CD4-positive, alpha-beta memory T cell (primary cell): ENCODE measurements around the gene OPN3. TPM values are rescaled to one million over a fixed set of nuclear protein-coding genes. Genes with fewer than 3 reads are reported as not detected.
"Not testable (repeated sequence)": the region's sequence is repeated elsewhere in the genome, so short reads cannot be mapped to it uniquely, and the experiment has no call there.

Source experiments
- CTCF ChIA-PET: fragments of 350-600 bp; sonication (Branson Sonifier 250); formaldehyde crosslinking; loops from one replicate; lab custom pipeline; 2021; ENCODE audit warnings: inconsistent platforms; ENCODE audit not compliant: partially characterized antibody; lab: Charles Lee
- POLR2A ChIA-PET: fragments of 350-600 bp; sonication (Branson Sonifier 250); formaldehyde crosslinking; loops from one replicate; lab custom pipeline; 2021; ENCODE audit not compliant: partially characterized antibody; lab: Charles Lee
- DNase-seq, 5 donors: peaks; one replicate each; pipeline versions ENCODE4 v3.0.0 to v3.0.0-alpha.2; 2020 to 2022; ENCODE audit warnings: mixed read lengths in 1 of 5
- H3K27ac ChIP-seq: one replicate; pipeline ENCODE4 v1.7.0; 2013; ENCODE audit warnings: low read depth, low read length
- H3K27me3 ChIP-seq: 2 replicates; pipeline ENCODE4 v1.7.0; 2013; ENCODE audit warnings: mild to moderate bottlenecking, low read length, moderate library complexity; ENCODE audit not compliant: insufficient read depth
- H3K36me3 ChIP-seq: 2 replicates; pipeline ENCODE4 v1.7.0; 2013; ENCODE audit warnings: mild to moderate bottlenecking, low read length, moderate library complexity; ENCODE audit not compliant: insufficient read depth
- H3K4me1 ChIP-seq: 2 replicates; pipeline ENCODE4 v1.7.0; 2013; ENCODE audit warnings: mild to moderate bottlenecking, low read length, moderate library complexity; ENCODE audit not compliant: insufficient read depth
- H3K4me3 ChIP-seq, 2 donors: one replicate each; pipeline ENCODE4 v1.7.0; 2013; ENCODE audit warnings: low read length in 2 of 2, mild to moderate bottlenecking in 1 of 2
- H3K9me3 ChIP-seq, 2 donors: one replicate each; pipeline ENCODE4 v1.7.0; 2013; ENCODE audit warnings: low read length in 2 of 2, control low read depth in 1 of 2; ENCODE audit not compliant: control insufficient read depth in 1 of 2
- H3K27ac Mint-ChIP-seq, 7 donors: one replicate each; pipeline ENCODE4 v1.8.0; 2020 to 2021; ENCODE audit warnings: mixed read lengths in 7 of 7, mild to moderate bottlenecking in 6 of 7, inconsistent platforms in 3 of 7, moderate library complexity in 3 of 7
- H3K27me3 Mint-ChIP-seq, 2 donors: one replicate each; pipeline ENCODE4 v1.8.0; 2020 to 2021; ENCODE audit warnings: mixed read lengths in 2 of 2
- H3K36me3 Mint-ChIP-seq, 2 donors: one replicate each; pipeline ENCODE4 v1.8.0; 2020 to 2021; ENCODE audit warnings: mixed read lengths in 2 of 2, inconsistent platforms in 1 of 2, mild to moderate bottlenecking in 1 of 2
- H3K4me1 Mint-ChIP-seq, 4 donors: one replicate each; pipeline ENCODE4 v1.8.0; 2020 to 2021; ENCODE audit warnings: mixed read lengths in 4 of 4, mild to moderate bottlenecking in 1 of 4
- H3K4me3 Mint-ChIP-seq, 8 donors: one replicate each; pipeline ENCODE4 v1.8.0; 2020 to 2021; ENCODE audit warnings: mixed read lengths in 8 of 8, mild to moderate bottlenecking in 7 of 8, moderate library complexity in 6 of 8, inconsistent platforms in 3 of 8
- H3K9me3 Mint-ChIP-seq, 8 donors: one replicate each; pipeline ENCODE4 v1.8.0; 2020 to 2021; ENCODE audit warnings: mixed read lengths in 8 of 8, mild to moderate bottlenecking in 5 of 8, inconsistent platforms in 3 of 8, moderate library complexity in 1 of 8
- intact Hi-C: fragments of 100-400 bp; cut with micrococcal nuclease; formaldehyde crosslinking; loops from one replicate; pipeline ENCODE4 v1.15.1; 2023
- polyA plus RNA-seq, 2 donors: library from polyadenylated mRNA; unstranded; fragments of 300-500 nt; fragmentation: Illumina TruSeq; gene quantifications; one replicate each; pipeline ENCODE4 v1.2.3, GENCODE V29; 2021
- total RNA-seq, 2 experiments: library from RNA; stranded (reverse); gene quantifications; one replicate each; pipeline ENCODE4 v1.2.3, GENCODE V29; 2021

Gene OPN3
- total and polyA plus RNA-seq, 4 experiments from 2014 or later: 3.9 to 17.5 (median 8.9) TPM

DNA sequence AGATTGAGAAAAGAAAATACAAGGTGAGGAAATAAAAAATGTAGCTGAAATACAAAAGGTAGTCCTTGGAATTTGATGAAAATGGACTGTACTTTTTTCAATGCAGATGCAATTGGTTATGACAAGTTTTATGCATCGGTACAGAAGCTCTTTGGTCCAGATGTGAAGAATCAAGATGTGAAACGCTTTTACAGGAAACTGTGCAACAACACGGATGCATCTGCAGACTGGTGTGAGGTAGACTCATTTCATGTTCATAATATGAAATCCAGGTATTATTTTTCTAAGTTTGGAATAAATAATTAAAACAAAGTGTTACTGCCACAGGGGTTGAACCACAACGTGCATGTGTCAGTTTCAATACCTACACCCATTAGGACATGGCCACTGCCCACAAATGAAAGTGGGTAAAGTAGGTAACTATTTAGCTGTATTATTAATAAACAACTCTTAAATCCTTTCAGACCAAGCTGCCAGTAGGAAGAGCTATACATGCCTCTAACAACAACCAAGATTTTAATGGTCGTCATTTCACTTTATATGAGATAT lies 20.3 kb upstream of the OPN3 start:
- intact Hi-C loops: no loop called here
- no peak overlapping the region for H3K4me3 ChIP-seq
- Mint-ChIP-seq H3K9me3 (peaks cover 0 to 3% (median 0%) of the 10 kb centered on the region in 8 donors), H3K36me3 (no peaks in the 10 kb centered on the region), H3K27me3 (peaks cover 8 to 9% of the 10 kb centered on the region in 2 donors), H3K4me1 (no peaks in the 10 kb centered on the region), H3K4me3 (no peak overlapping the region), H3K27ac (no peak overlapping the region)
- H3K9me3 ChIP-seq: no peaks in the 10 kb centered on the region
- DNase-seq: no peak
- no peak overlapping the region for H3K27ac ChIP-seq
- H3K4me1 ChIP-seq: no peaks in the 10 kb centered on the region
- POLR2A ChIA-PET: no interaction called here
- H3K36me3 ChIP-seq: no peaks in the 10 kb centered on the region
- CTCF ChIA-PET: no interaction called here
- peaks cover 4% of the 10 kb centered on the region for H3K27me3 ChIP-seq

GRCh38 chr1:241659016-241659415 lies 18.8 kb upstream of the OPN3 start:
- H3K36me3 Mint-ChIP-seq, H3K27ac Mint-ChIP-seq, H3K9me3 ChIP-seq, H3K4me1 ChIP-seq, H3K27ac ChIP-seq, H3K27me3 ChIP-seq, H3K4me3 ChIP-seq, H3K9me3 Mint-ChIP-seq, intact Hi-C loops, DNase-seq, H3K36me3 ChIP-seq, POLR2A ChIA-PET, H3K4me3 Mint-ChIP-seq, CTCF ChIA-PET, H3K4me1 Mint-ChIP-seq: not testable (repeated sequence)
- H3K27me3 Mint-ChIP-seq: peaks cover 10 to 11% of the 10 kb centered on the region in 2 donors

DNA sequence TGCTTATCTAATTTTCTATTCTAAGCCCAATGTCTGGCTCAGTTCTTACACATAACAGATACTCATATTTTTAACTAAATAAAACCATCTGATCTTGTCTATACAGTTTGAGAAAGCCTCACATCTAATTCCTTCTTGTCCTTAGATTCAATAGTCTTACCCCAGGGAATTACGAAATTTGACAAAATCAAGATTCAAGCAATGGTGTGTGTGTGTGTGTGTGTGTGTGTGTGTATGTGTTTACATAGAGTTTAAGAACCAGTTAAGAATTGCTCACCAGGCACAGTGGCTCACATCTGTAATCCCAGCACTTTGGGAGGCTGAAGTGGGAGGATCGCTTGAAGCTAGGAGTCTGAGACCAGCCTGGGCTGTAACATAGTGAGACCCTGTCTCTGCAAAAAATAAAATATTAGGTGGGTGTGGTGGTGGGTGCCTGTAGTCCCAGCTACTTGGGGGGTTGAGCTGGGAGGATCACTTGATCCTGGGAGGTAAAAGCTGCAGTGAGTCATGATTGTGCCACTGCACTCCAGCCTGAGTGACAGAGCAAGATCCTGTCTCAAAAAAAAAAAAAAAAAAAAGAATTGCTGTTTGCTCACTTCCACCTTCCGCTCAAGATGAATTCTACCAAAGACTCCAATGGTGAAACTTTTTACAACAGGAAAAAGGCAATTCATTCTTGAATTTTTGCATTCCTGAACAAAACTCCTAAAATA lies 18.1 kb upstream of the OPN3 start:
- no peaks in the 10 kb centered on the region for H3K36me3 Mint-ChIP-seq
- no peak overlapping the region for H3K27ac Mint-ChIP-seq
- intact Hi-C loops: no loop called here
- H3K9me3 ChIP-seq: no peaks in the 10 kb centered on the region
- H3K36me3 ChIP-seq: no peaks in the 10 kb centered on the region
- POLR2A ChIA-PET: no interaction called here
- H3K4me1 Mint-ChIP-seq: no peaks in the 10 kb centered on the region
- H3K27me3 Mint-ChIP-seq: peaks cover 8 to 11% of the 10 kb centered on the region in 2 donors
- H3K4me1 ChIP-seq: no peaks in the 10 kb centered on the region
- H3K9me3 Mint-ChIP-seq: peaks cover 0 to 3% (median 0%) of the 10 kb centered on the region in 8 donors
- H3K27ac ChIP-seq: no peak overlapping the region
- H3K4me3 ChIP-seq: no peak overlapping the region
- H3K4me3 Mint-ChIP-seq: no peak overlapping the region
- CTCF ChIA-PET: no interaction called here
- peaks cover 2% of the 10 kb centered on the region for H3K27me3 ChIP-seq
- no peak for DNase-seq

DNA sequence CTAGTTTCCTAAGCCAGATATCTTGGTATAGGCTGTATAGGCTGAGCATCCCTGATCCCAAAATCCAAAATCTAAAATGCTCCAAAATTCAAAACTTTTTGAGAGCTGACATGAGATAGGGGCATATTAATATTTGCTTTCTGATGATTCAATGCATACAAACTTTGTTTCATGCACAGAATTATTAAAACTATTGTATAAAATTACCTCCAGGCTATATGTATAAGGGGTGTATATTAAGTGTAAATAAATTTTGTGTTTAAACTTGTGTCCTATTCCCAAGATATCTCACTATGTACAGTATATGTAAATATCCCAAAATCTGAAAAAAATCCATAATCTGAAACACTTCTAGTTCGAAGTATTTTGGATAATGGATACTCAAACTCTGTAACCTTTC lies 14.5 kb upstream of the OPN3 start:
- intact Hi-C loops: loop anchor here (5.0 kb wide), 1 partner anchor 103 kb away; no protein-coding TSS in a partner anchor
- Histone ChIP-seq H3K27me3 (no peaks in the 10 kb centered on the region), H3K4me3 (no peak overlapping the region), H3K9me3 (no peaks in the 10 kb centered on the region), H3K27ac (no peak overlapping the region), H3K4me1 (no peaks in the 10 kb centered on the region), H3K36me3 (no peaks in the 10 kb centered on the region)
- no peak for DNase-seq
- no peaks in the 10 kb centered on the region for H3K4me1 Mint-ChIP-seq
- peaks cover 0 to 3% (median 0%) of the 10 kb centered on the region in 8 donors for H3K9me3 Mint-ChIP-seq
- H3K27me3 Mint-ChIP-seq: peaks cover 4 to 16% of the 10 kb centered on the region in 2 donors
- ChIA-PET CTCF (interaction anchor here (1.4 kb wide), 1 partner anchor 12 kb away, joined by 3 read pairs; no protein-coding TSS in a partner anchor), POLR2A (no interaction called here)
- H3K36me3 Mint-ChIP-seq: no peaks in the 10 kb centered on the region
- H3K4me3 Mint-ChIP-seq: no peak overlapping the region
- H3K27ac Mint-ChIP-seq: no peak overlapping the region

DNA sequence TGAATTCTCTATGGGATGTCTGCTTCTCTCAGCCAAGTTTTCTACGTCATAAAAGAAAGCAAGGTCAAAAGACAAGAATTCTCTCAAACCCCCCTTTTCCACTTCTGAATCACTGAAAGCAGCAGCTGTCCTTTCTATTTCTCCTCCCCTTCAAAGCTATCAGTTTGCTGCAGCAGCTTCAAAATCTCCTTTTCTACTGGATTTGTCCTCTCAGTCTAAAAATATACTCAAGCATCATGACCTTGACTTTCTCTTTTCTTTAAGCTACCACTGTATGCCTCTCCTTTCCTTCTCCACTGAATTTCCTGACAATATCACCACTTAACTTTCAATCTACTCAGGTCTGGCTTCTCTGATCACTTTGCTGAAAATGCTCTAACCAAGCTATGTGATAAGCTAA lies 13.8 kb upstream of the OPN3 start:
- Mint-ChIP-seq H3K4me3 (no peak overlapping the region), H3K27ac (no peak overlapping the region), H3K36me3 (no peaks in the 10 kb centered on the region), H3K27me3 (peaks cover 4 to 12% of the 10 kb centered on the region in 2 donors), H3K4me1 (no peaks in the 10 kb centered on the region), H3K9me3 (no peaks in the 10 kb centered on the region)
- Histone ChIP-seq H3K27ac (no peak overlapping the region), H3K27me3 (no peaks in the 10 kb centered on the region), H3K36me3 (no peaks in the 10 kb centered on the region), H3K4me1 (no peaks in the 10 kb centered on the region), H3K9me3 (no peaks in the 10 kb centered on the region), H3K4me3 (no peak overlapping the region)
- ChIA-PET POLR2A (no interaction called here), CTCF (interaction anchor here (1.4 kb wide), 1 partner anchor 11 kb away, joined by 3 read pairs; no protein-coding TSS in a partner anchor)
- intact Hi-C loops: loop anchor here (5.0 kb wide), 1 partner anchor 103 kb away; no protein-coding TSS in a partner anchor
- DNase-seq: no peak

DNA sequence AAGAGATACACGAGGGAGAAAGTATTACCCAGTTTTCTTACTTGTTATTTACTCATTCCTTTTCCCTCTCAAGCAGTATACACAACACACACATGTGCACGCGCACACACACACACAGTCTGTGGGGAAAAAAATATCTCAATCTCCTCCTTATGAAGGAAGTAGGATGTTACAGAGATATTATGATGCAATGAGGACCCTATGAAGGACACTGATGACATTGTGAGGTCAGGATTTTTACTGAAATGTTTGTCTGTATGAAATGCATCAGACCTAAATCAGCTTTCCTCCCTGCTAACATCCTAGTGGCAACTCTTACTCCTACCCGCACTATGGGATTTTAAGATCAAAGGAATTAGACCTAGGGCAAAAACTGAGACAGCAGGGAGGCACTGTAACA lies 11.8 kb upstream of the OPN3 start, which contains the start of gene WDR64:
WDR64 (plus strand) TSS at position 270 of the 400 bp plus-strand sequence. CDS start 204 bp downstream, outside the sequence.
- Histone ChIP-seq H3K4me1 (no peaks in the 10 kb centered on the region), H3K4me3 (no peak within 1 kb of the TSS), H3K27ac (no peak within 1 kb of the TSS), H3K36me3 (no peaks in the 10 kb centered on the region), H3K27me3 (no peaks in the 10 kb centered on the region), H3K9me3 (no peaks in the 10 kb centered on the region)
- no peak for DNase-seq
- intact Hi-C loops: loop anchor here (5.0 kb wide), 1 partner anchor 105 kb away; no protein-coding TSS in a partner anchor
- no peaks in the 10 kb centered on the region for H3K9me3 Mint-ChIP-seq
- no peak within 1 kb of the TSS for H3K27ac Mint-ChIP-seq
- CTCF ChIA-PET: no interaction called here
- POLR2A ChIA-PET: no interaction called here
- peaks cover 4 to 12% of the 10 kb centered on the region in 2 donors for H3K27me3 Mint-ChIP-seq
- H3K36me3 Mint-ChIP-seq: no peaks in the 10 kb centered on the region
- H3K4me3 Mint-ChIP-seq: no peak within 1 kb of the TSS
- H3K4me1 Mint-ChIP-seq: no peaks in the 10 kb centered on the region

DNA sequence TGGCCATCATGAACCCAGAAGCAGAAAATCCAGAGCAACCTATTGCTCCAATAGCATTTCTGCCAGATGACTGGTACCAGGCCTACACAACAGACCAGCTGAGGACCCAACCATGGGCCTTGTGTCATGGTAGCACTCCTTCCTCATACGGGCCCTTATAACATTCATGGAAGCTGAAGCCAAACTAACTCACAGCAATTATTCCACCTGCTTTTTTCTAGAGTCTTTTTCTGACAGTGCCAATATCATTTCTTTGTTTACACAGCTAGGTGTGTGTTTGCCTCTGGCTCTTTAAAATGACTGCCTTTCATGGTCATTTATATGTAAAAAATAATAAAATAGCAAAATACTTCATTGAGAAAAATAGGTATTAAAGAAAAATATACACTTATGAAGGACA lies 8.0 kb upstream of the OPN3 start:
- no peak overlapping the region for H3K27ac Mint-ChIP-seq
- no peak for DNase-seq
- Histone ChIP-seq H3K9me3 (no peaks in the 10 kb centered on the region), H3K4me1 (no peaks in the 10 kb centered on the region), H3K36me3 (no peaks in the 10 kb centered on the region), H3K27ac (no peak overlapping the region), H3K4me3 (no peak overlapping the region), H3K27me3 (no peaks in the 10 kb centered on the region)
- no peaks in the 10 kb centered on the region for H3K4me1 Mint-ChIP-seq
- ChIA-PET CTCF (interaction anchor here (1.2 to 1.4 kb wide), 2 partner anchors 21 to 37 kb away, joined by 3 to 4 read pairs; no protein-coding TSS in a partner anchor), POLR2A (no interaction called here)
- no peak overlapping the region for H3K4me3 Mint-ChIP-seq
- intact Hi-C loops: no loop called here
- H3K27me3 Mint-ChIP-seq: peaks cover 0 to 9% of the 10 kb centered on the region in 2 donors
- no peaks in the 10 kb centered on the region for H3K36me3 Mint-ChIP-seq
- H3K9me3 Mint-ChIP-seq: peaks cover 0 to under 1% (median 0%) of the 10 kb centered on the region in 8 donors
